HCT116 (cell line): ENCODE data around the gene EFCAB12. TPM values are rescaled to one million over a fixed set of nuclear protein-coding genes. Genes with fewer than 3 reads are reported as not detected.
"Not testable (repeated sequence)": the region's sequence is repeated elsewhere in the genome, so short reads cannot be mapped to it uniquely, and the experiment has no call there.

ENCODE experiments used
- ATAC-seq: fragments of 200-7000 bp; cut with Tn5 transposase; 2 replicates; pipeline ENCODE4 v1.9.1; 2020; ENCODE audit warnings: mild to moderate bottlenecking, moderate library complexity
- BruUV-seq: library from RNA; stranded (reverse); fragments of 400-500 nt; replicated peaks from 2 replicates; lab custom pipeline; 2021; lab: Mats Ljungman, UMichigan
- CTCF ChIA-PET: fragments of 300-600 bp; sonication (Branson Sonifier 250); formaldehyde crosslinking; loops from one replicate; lab custom pipeline; 2021; ENCODE audit warnings: antibody characterized with exemption; lab: Charles Lee
- POLR2A ChIA-PET: fragments of 300-600, 350-600 bp; sonication (Branson Sonifier 250); formaldehyde crosslinking; loops from one replicate; lab custom pipeline; 2021; ENCODE audit warnings: antibody characterized with exemption; lab: Charles Lee
- RAD21 ChIA-PET, 2 experiments: fragments of 300-600 bp; sonication (Branson Sonifier 250); formaldehyde crosslinking; loops; one replicate each; lab custom pipeline; 2023; ENCODE audit warnings: low total read pairs in 2 of 2; ENCODE audit not compliant: uncharacterized antibody in 2 of 2, unreplicated experiment in 2 of 2, low non-redundant PET in 1 of 2; lab: Charles Lee
- DNase-seq: peaks from one replicate; pipeline ENCODE4 v3.0.0-alpha.2; 2010; ENCODE audit warnings: low read depth, low spot score
- H2AFZ ChIP-seq: fragments of 200-600 bp; shearing (Covaris generic), sonication (generic); 2 replicates; pipeline ENCODE4 v1.6.1; 2017; ENCODE audit warnings: low read depth, mixed run types, mixed read lengths, antibody characterized with exemption, low read length; ENCODE audit not compliant: poor library complexity, severe bottlenecking
- H3K27ac ChIP-seq: 2 replicates; pipeline ENCODE4 v1.5.1; 2012; ENCODE audit warnings: low read depth, low read length
- H3K27me3 ChIP-seq: fragments of 200-600 bp; sonication (generic); 2 replicates; pipeline ENCODE4 v1.6.1; 2016; ENCODE audit warnings: mixed run types, low read length, mixed read lengths; ENCODE audit not compliant: insufficient read depth
- H3K36me3 ChIP-seq, 2 experiments: fragments of 200-500 bp in 1 of 2; fragments of 200-600 bp in 1 of 2; sonication (Bioruptor generic) in 1 of 2; sonication (generic) in 1 of 2; 2 replicates each; pipeline versions ENCODE4 v1.5.1 to v1.6.1; 2014 to 2016; ENCODE audit warnings: low read length in 2 of 2, inconsistent platforms in 1 of 2, mixed read lengths in 1 of 2, mixed run types in 1 of 2; ENCODE audit not compliant: insufficient read depth in 2 of 2, control insufficient read depth in 1 of 2
- H3K4me1 ChIP-seq, 2 experiments: fragments of 200-600 bp in 1 of 2; sonication (generic) in 1 of 2; 2 replicates each; pipeline versions ENCODE4 v1.5.1 to v1.6.1; 2012 to 2017; ENCODE audit warnings: low read length in 2 of 2, inconsistent platforms in 1 of 2, mild to moderate bottlenecking in 1 of 2, mixed read lengths in 1 of 2, mixed run types in 1 of 2, moderate library complexity in 1 of 2; ENCODE audit not compliant: insufficient read depth in 2 of 2, control insufficient read depth in 1 of 2
- H3K4me2 ChIP-seq: fragments of 200-600 bp; sonication (generic); 2 replicates; pipeline ENCODE4 v1.6.1; 2017; ENCODE audit warnings: mixed run types, low read length, mixed read lengths
- H3K4me3 ChIP-seq, 2 experiments: fragments of 200-600 bp in 1 of 2; sonication (generic) in 1 of 2; replicated peaks in 1 of 2; 2 replicates each; pipeline ENCODE4 v1.5.1; 2011 to 2016; ENCODE audit warnings: low read length in 2 of 2, control low read depth in 1 of 2, low read depth in 1 of 2, mild to moderate bottlenecking in 1 of 2, mixed read lengths in 1 of 2, mixed run types in 1 of 2
- H3K79me2 ChIP-seq: fragments of 200-600 bp; sonication (generic); 2 replicates; pipeline ENCODE4 v1.6.1; 2017; ENCODE audit warnings: mild to moderate bottlenecking, mixed run types, low read length, moderate library complexity, mixed read lengths; ENCODE audit not compliant: insufficient read depth
- H3K9ac ChIP-seq: fragments of 200-600 bp; sonication (generic); 2 replicates; pipeline ENCODE4 v1.6.1; 2016; ENCODE audit warnings: low read length, mixed read lengths
- H3K9me2 ChIP-seq: fragments of 200-600 bp; sonication (generic), shearing (Covaris generic); 2 replicates; pipeline ENCODE4 v1.6.1; 2017; ENCODE audit warnings: mixed run types, mild to moderate bottlenecking, moderate library complexity; ENCODE audit not compliant: insufficient read depth
- H3K9me3 ChIP-seq, 2 experiments: fragments of 200-500 bp in 1 of 2; fragments of 200-600 bp in 1 of 2; sonication (Bioruptor generic) in 1 of 2; sonication (generic) in 1 of 2; 2 replicates each; pipeline ENCODE4 v1.6.1; 2014 to 2017; ENCODE audit warnings: low read length in 2 of 2, mixed read lengths in 2 of 2, inconsistent platforms in 1 of 2, low read depth in 1 of 2, mild to moderate bottlenecking in 1 of 2, mixed run types in 1 of 2, moderate library complexity in 1 of 2; ENCODE audit not compliant: control insufficient read depth in 1 of 2, insufficient read depth in 1 of 2
- H4K20me1 ChIP-seq: fragments of 200-600 bp; sonication (generic), shearing (Covaris generic); 2 replicates; pipeline ENCODE4 v1.6.1; 2017; ENCODE audit warnings: mixed run types, mild to moderate bottlenecking, moderate library complexity; ENCODE audit not compliant: insufficient read depth
- ATF3 ChIP-seq: IDR thresholded peaks from 2 replicates; pipeline ENCODE4 v1.6.1; 2012
- ZFX ChIP-seq: fragments of 450-650 bp; IDR thresholded peaks from 2 replicates; pipeline ENCODE4 v1.6.1; 2017
- intact Hi-C: fragments of 100-400 bp; cut with micrococcal nuclease; formaldehyde crosslinking; loops from 2 replicates; pipeline ENCODE4 v1.10.0; 2022
- total RNA-seq: library from RNA; stranded (reverse); gene quantifications from one replicate; pipeline ENCODE4 v1.2.1, GENCODE V29; 2021; ENCODE audit not compliant: unreplicated experiment

Gene EFCAB12
- total RNA-seq, 1 experiment from 2014 or later, result 0.42 TPM

GRCh38 chr3:129398803-129399144, 29.7 kb downstream of the EFCAB12 start:
- intact Hi-C loops, result loop anchor here (5.0 kb wide), 1 partner anchor 429 kb away; no protein-coding TSS in a partner anchor
- Histone ChIP-seq H3K9me2 (no peaks in the 10 kb centered on the region), H3K79me2 (peaks cover 48% of the 10 kb centered on the region), H4K20me1 (0 out of 2 replicates have a peak, but pooled peaks cover 5% of the 10 kb centered on the region), H3K4me2 (peak overlapping the region; percentile 78), H3K27ac (peak overlapping the region; percentile 63), H3K36me3 (peaks cover 7 to 18% of the 10 kb centered on the region in 2 experiments; a peak in 3 of 4 replicates), H3K4me1 (peaks cover 5 to 19% of the 10 kb centered on the region in 2 experiments; a peak in 3 of 4 replicates), H3K27me3 (no peaks in the 10 kb centered on the region), H3K9ac (peak overlapping the region; percentile 77), H3K9me3 (no peaks in the 10 kb centered on the region), H3K4me3 (peak overlapping the region; percentile 86 to 95), H2AFZ (no peak overlapping the region)
- TF ChIP-seq ATF3, result no peak
- TF ChIP-seq ZFX, result peak; percentile 46
- POLR2A ChIA-PET, result no interaction called here
- DNase-seq (no peak), ATAC-seq (peak; percentile 40)
- RAD21 ChIA-PET, result no interaction called here
- BruUV-seq, result TSS peak; percentile 65
- CTCF ChIA-PET, result no interaction called here

- Histone ChIP-seq H3K79me2 (peaks cover 45% of the 10 kb centered on the region), H3K4me1 (peaks cover 15 to 25% of the 10 kb centered on the region in 2 experiments), H3K36me3 (peaks cover 13 to 40% of the 10 kb centered on the region in 2 experiments)
- H3K4me2 ChIP-seq, H3K9me2 ChIP-seq, ATAC-seq, BruUV-seq, H3K4me3 ChIP-seq, RAD21 ChIA-PET, POLR2A ChIA-PET, H4K20me1 ChIP-seq, H3K9ac ChIP-seq, DNase-seq, CTCF ChIA-PET, H3K9me3 ChIP-seq, H2AFZ ChIP-seq, H3K27me3 ChIP-seq, intact Hi-C loops, H3K27ac ChIP-seq: not testable (repeated sequence)
Observed at GRCh38 chr3:129393760-129394564, 34.5 kb downstream of the EFCAB12 start.
